A549 (cell line): ENCODE measurements around the gene OR10G2. TPM values are rescaled to one million over a fixed set of nuclear protein-coding genes. Genes with fewer than 3 reads are reported as not detected.

Source experiments
- ATAC-seq, 2 experiments: fragments of 200-7000 bp in 1 of 2; fragments of >200 bp in 1 of 2; cut with Nextera tagmentation in 1 of 2; cut with Tn5 transposase in 1 of 2; 3 replicates each; pipeline versions ENCODE4 v1.8.0 to v1.9.1; 2018 to 2020; ENCODE audit warnings: mild to moderate bottlenecking in 1 of 2, moderate library complexity in 1 of 2
- CTCF ChIA-PET: fragments of 300-600 bp; sonication (Branson Sonifier 250); formaldehyde crosslinking; extraction: SDS; loops from one replicate; lab custom pipeline; 2021; ENCODE audit warnings: antibody characterized with exemption, inconsistent platforms; lab: Yijun Ruan, JAX
- POLR2A ChIA-PET: fragments of 350-600 bp; formaldehyde crosslinking; extraction: SDS; loops from one replicate; lab custom pipeline; 2021; ENCODE audit warnings: antibody characterized with exemption, inconsistent platforms; lab: Yijun Ruan, JAX
- DNase-seq, 2 experiments: peaks; one replicate each; pipeline versions ENCODE4 v3.0.0 to v3.0.0-alpha.2; 2011 to 2016; ENCODE audit warnings: low read depth in 1 of 2, low spot score in 1 of 2
- FAIRE-seq: peaks from 2 replicates; lab custom pipeline; 2011; peaks lifted over from hg19 to GRCh38; lab: Jason Lieb, UNC
- H3K27ac ChIP-seq, 2 experiments: fragments of >200 bp; sonication (Bioruptor Twin); formaldehyde crosslinking; 3 replicates each; pipeline ENCODE4 v1.5.1; 2016 to 2017
- H3K4me1 ChIP-seq: fragments of >200 bp; sonication (Bioruptor Twin); formaldehyde crosslinking; 3 replicates; pipeline ENCODE4 v1.6.1; 2016
- H3K4me2 ChIP-seq: fragments of >200 bp; sonication (Bioruptor Twin); formaldehyde crosslinking; 3 replicates; pipeline ENCODE4 v1.6.1; 2016
- H3K4me3 ChIP-seq: fragments of >200 bp; sonication (Bioruptor Twin); formaldehyde crosslinking; 3 replicates; pipeline ENCODE4 v1.5.1; 2016
- H3K9me3 ChIP-seq: fragments of >200 bp; sonication (Bioruptor Twin); formaldehyde crosslinking; 3 replicates; pipeline ENCODE4 v1.6.1; 2016
- ATOH8 ChIP-seq: fragments of 250-450 bp; sonication (Bioruptor Pico); IDR thresholded peaks from 2 replicates; pipeline ENCODE4 v1.5.0; 2020; ENCODE audit warnings: low read depth, mild to moderate bottlenecking, moderate library complexity
- BCL3 ChIP-seq: fragments of >200 bp; sonication (Bioruptor Twin); formaldehyde crosslinking; IDR thresholded peaks from 3 replicates; pipeline ENCODE4 v1.6.1; 2016
- CBX2 ChIP-seq: fragments of 200-600 bp; sonication (generic); IDR thresholded peaks from 2 replicates; pipeline ENCODE4 v1.6.1; 2016; ENCODE audit warnings: low read depth, mild to moderate bottlenecking, borderline replicate concordance
- CEBPB ChIP-seq, 2 experiments: fragments of >200 bp in 1 of 2; sonication (Bioruptor Twin) in 1 of 2; formaldehyde crosslinking in 1 of 2; IDR thresholded peaks; 2 replicates each; pipeline ENCODE4 v1.6.1; 2012 to 2016
- CHD2 ChIP-seq: fragments of 150-350 bp; IDR thresholded peaks from 2 replicates; pipeline ENCODE4 v1.6.1; 2014; ENCODE audit warnings: low read length; ENCODE audit not compliant: partially characterized antibody
- EHF ChIP-seq: fragments of 250-450 bp; sonication (Bioruptor Pico); IDR thresholded peaks from 2 replicates; pipeline ENCODE4 v1.5.0; 2020; ENCODE audit warnings: mild to moderate bottlenecking
- EP300 ChIP-seq, 2 experiments: fragments of >200 bp; sonication (Bioruptor Twin); formaldehyde crosslinking; IDR thresholded peaks; 2 replicates in 1 of 2; 3 replicates in 1 of 2; pipeline ENCODE4 v1.6.1; 2016 to 2017
- ESRRA ChIP-seq: fragments of 150-350 bp; IDR thresholded peaks from 2 replicates; pipeline ENCODE4 v1.6.1; 2014; ENCODE audit warnings: mild to moderate bottlenecking, low read length, borderline replicate concordance
- FOSB ChIP-seq: fragments of 250-450 bp; sonication (Bioruptor Pico); IDR thresholded peaks from 2 replicates; pipeline ENCODE4 v1.5.0; 2020; ENCODE audit warnings: mild to moderate bottlenecking, moderate library complexity
- FOSL2 ChIP-seq, 2 experiments: fragments of 450-650 bp in 1 of 2; fragments of >200 bp in 1 of 2; sonication (Bioruptor Twin) in 1 of 2; formaldehyde crosslinking; IDR thresholded peaks; 2 replicates each; pipeline versions ENCODE4 v1.5.0 to v1.6.1; 2016 to 2020; ENCODE audit warnings: mild to moderate bottlenecking in 1 of 2, moderate library complexity in 1 of 2
- FOXS1 ChIP-seq: fragments of 250-450 bp; sonication (Bioruptor Pico); IDR thresholded peaks from 2 replicates; pipeline ENCODE4 v1.5.0; 2020; ENCODE audit warnings: mild to moderate bottlenecking, moderate library complexity
- HDAC2 ChIP-seq: fragments of 200-600 bp; sonication (generic); IDR thresholded peaks from 2 replicates; pipeline ENCODE4 v1.6.1; 2016
- HEYL ChIP-seq: fragments of 250-450 bp; sonication (Bioruptor Pico); IDR thresholded peaks from 2 replicates; pipeline ENCODE4 v1.8.0; 2021; ENCODE audit warnings: mild to moderate bottlenecking, moderate library complexity
- HOXB13 ChIP-seq: fragments of 250-450 bp; sonication (Bioruptor Pico); IDR thresholded peaks from 2 replicates; pipeline ENCODE4 v1.5.0; 2020; ENCODE audit warnings: low read depth, mild to moderate bottlenecking, moderate library complexity
- HOXB5 ChIP-seq: fragments of 250-450 bp; sonication (Bioruptor Pico); IDR thresholded peaks from 2 replicates; pipeline ENCODE4 v1.5.0; 2020; ENCODE audit warnings: mild to moderate bottlenecking, moderate library complexity
- JUN ChIP-seq, 2 experiments: fragments of >200 bp; sonication (Bioruptor Twin); formaldehyde crosslinking; IDR thresholded peaks; 2 replicates in 1 of 2; 3 replicates in 1 of 2; pipeline ENCODE4 v1.6.1; 2016 to 2017
- KDM1A ChIP-seq: fragments of 200-600 bp; sonication (generic); IDR thresholded peaks from 2 replicates; pipeline ENCODE4 v1.6.1; 2016; ENCODE audit warnings: low read depth, mild to moderate bottlenecking
- MAFK ChIP-seq: fragments of 450-650 bp; IDR thresholded peaks from 2 replicates; pipeline ENCODE4 v1.6.1; 2014; ENCODE audit not compliant: partially characterized antibody
- NFE2L2 ChIP-seq: fragments of 150-350 bp; conservative IDR thresholded peaks from 2 replicates; pipeline ENCODE4 v1.6.1; 2014; ENCODE audit warnings: low read length
- PBX3 ChIP-seq: IDR thresholded peaks from 2 replicates; pipeline ENCODE4 v1.6.1; 2012
- POLR2A ChIP-seq: IDR thresholded peaks from 2 replicates; pipeline ENCODE4 v1.6.1; 2012; ENCODE audit warnings: mild to moderate bottlenecking, low read length
- RCOR1 ChIP-seq: fragments of 150-350 bp; IDR thresholded peaks from 2 replicates; pipeline ENCODE4 v1.6.1; 2014; ENCODE audit warnings: antibody characterized with exemption, low read length, low read depth
- RFX5 ChIP-seq: fragments of 450-650 bp; IDR thresholded peaks from 2 replicates; pipeline ENCODE4 v1.7.1; 2014; ENCODE audit warnings: antibody characterized with exemption, mild to moderate bottlenecking, moderate library complexity
- RNF2 ChIP-seq: fragments of 200-600 bp; sonication (generic); IDR thresholded peaks from 2 replicates; pipeline ENCODE4 v1.6.1; 2016; ENCODE audit warnings: low read depth, mild to moderate bottlenecking, antibody characterized with exemption, moderate library complexity, borderline replicate concordance
- SMC3 ChIP-seq: fragments of >200 bp; sonication (Bioruptor Twin); formaldehyde crosslinking; IDR thresholded peaks from 3 replicates; pipeline ENCODE4 v1.6.1; 2018; ENCODE audit warnings: inconsistent platforms
- SREBF2 ChIP-seq: fragments of 450-650 bp; IDR thresholded peaks from 2 replicates; pipeline ENCODE4 v1.6.1; 2014; ENCODE audit warnings: mild to moderate bottlenecking, moderate library complexity
- TFCP2L1 ChIP-seq: fragments of 250-450 bp; sonication (Bioruptor Pico); IDR thresholded peaks from 2 replicates; pipeline ENCODE4 v1.5.0; 2021; ENCODE audit warnings: mild to moderate bottlenecking
- USF2 ChIP-seq: fragments of 450-650 bp; IDR thresholded peaks from 2 replicates; pipeline ENCODE4 v1.6.1; 2014; ENCODE audit warnings: antibody characterized with exemption
- ZNF302 ChIP-seq: fragments of 250-450 bp; sonication (Bioruptor Pico); IDR thresholded peaks from 2 replicates; pipeline ENCODE4 v1.9.0; 2021; ENCODE audit warnings: inconsistent platforms, mild to moderate bottlenecking, moderate library complexity
- WGBS: methylation state at CpG from one replicate; pipeline ENCODE4 v1.1.6; 2017; ENCODE audit errors: missing lambda C conversion rate; 5-methylcytosine and 5-hydroxymethylcytosine counted together
- polyA plus RNA-seq, 4 experiments: library from polyadenylated mRNA; depleted of rRNA in 3 of 4; stranded (reverse); fragments of >200 nt; fragmentation: RNase III in 1 of 4; extraction: RNeasy Plus Mini Kit Qiagen cat#74134 plus additional on column Dnase treatment in 1 of 4; gene quantifications; 2 replicates in 3 of 4; 3 replicates in 1 of 4; pipeline ENCODE4 v1.2.3, GENCODE V29; 2011 to 2017

The OR10G2 gene
- polyA plus RNA-seq, 2 of the 4 experiments (the other 2 are of a cell fraction) = not detected

- ATAC-seq (no peak), FAIRE-seq (no peak), DNase-seq (peak in 1 of 2 experiments; percentile 4)
- ChIA-PET CTCF (no interaction called here), POLR2A (no interaction called here)
- TF ChIP-seq MAFK (no peak), FOXS1 (CRISPR knock-in tag) (no peak)
- 0% methylated on average over 3 of the region's 3 CpGs for WGBS
- no peaks in the 10 kb centered on the region for H3K4me1 ChIP-seq
- H3K4me2 ChIP-seq = no peak overlapping the region
- H3K4me3 ChIP-seq = no peak overlapping the region
- H3K27ac ChIP-seq = no peak overlapping the region
- H3K9me3 ChIP-seq = no peaks in the 10 kb centered on the region
Measured at GRCh38 chr14:21668377-21668776, 33.6 kb upstream of the OR10G2 start.

GRCh38 chr14:21656980-21657379 lies 22.2 kb upstream of the OR10G2 start:
- FAIRE-seq = no peak
- no peak for TF ChIP-seq HDAC2
- TF ChIP-seq TFCP2L1 (CRISPR knock-in tag) = no peak
- no peak for TF ChIP-seq FOSL2 (IDR thresholded peaks at IDR 0.05)
- TF ChIP-seq FOSL2 (CRISPR knock-in tag; IDR thresholded peaks at IDR 0.05) = no peak
- TF ChIP-seq CHD2 = no peak
- no peak for TF ChIP-seq ATOH8
- no peak for TF ChIP-seq SREBF2
- TF ChIP-seq HOXB13 (CRISPR knock-in tag) = no peak
- no peak for TF ChIP-seq RFX5
- no peak for TF ChIP-seq JUN (IDR thresholded peaks at IDR 0.05)
- TF ChIP-seq CBX2 = no peak
- no peak for TF ChIP-seq BCL3
- TF ChIP-seq FOSB = no peak
- no peak for TF ChIP-seq HOXB5
- no peak for TF ChIP-seq ESRRA
- TF ChIP-seq HEYL = no peak
- no peak for TF ChIP-seq NFE2L2
- no peak for TF ChIP-seq KDM1A

GRCh38 chr14:21654215-21654614 lies 19.5 kb upstream of the OR10G2 start:
- DNase-seq (no peak), FAIRE-seq (no peak), ATAC-seq (no peak)
- no peak overlapping the region for H3K27ac ChIP-seq
- WGBS = 40% methylated on average over 5 of the region's 5 CpGs
- POLR2A ChIA-PET = no interaction called here
- H3K4me2 ChIP-seq = no peak overlapping the region
- CTCF ChIA-PET = interaction anchor here (0.6 to 1.9 kb wide), 2 partner anchors 14 to 113 kb away, joined by 3 to 7 read pairs; no protein-coding TSS in a partner anchor
- H3K4me3 ChIP-seq = no peak overlapping the region
- no peaks in the 10 kb centered on the region for H3K9me3 ChIP-seq
- TF ChIP-seq FOSL2 (IDR thresholded peaks at IDR 0.05) (no peak), FOSL2 (CRISPR knock-in tag; IDR thresholded peaks at IDR 0.05) (no peak), EP300 (IDR thresholded peaks at IDR 0.05) (no peak), PBX3 (no peak), ATOH8 (no peak), SMC3 (no peak), POLR2A (no peak), USF2 (no peak), RCOR1 (no peak), EHF (CRISPR knock-in tag) (no peak), ZNF302 (CRISPR knock-in tag) (no peak), RNF2 (no peak), CEBPB (IDR thresholded peaks at IDR 0.05) (no peak)
- H3K4me1 ChIP-seq = no peaks in the 10 kb centered on the region

More at GRCh38 chr14:21656980-21657379, 22.2 kb upstream of the OR10G2 start:
- ATAC-seq (no peak), DNase-seq (no peak)
- Histone ChIP-seq H3K9me3 (no peaks in the 10 kb centered on the region), H3K27ac (no peak overlapping the region), H3K4me2 (no peak overlapping the region), H3K4me1 (no peaks in the 10 kb centered on the region), H3K4me3 (no peak overlapping the region)
- WGBS = 96% methylated on average over 1 of the region's 1 CpG
- POLR2A ChIA-PET = no interaction called here
- CTCF ChIA-PET = interaction anchor here (1.1 kb wide), 1 partner anchor 13 kb away, joined by 5 read pairs; no protein-coding TSS in a partner anchor
